GM18502 (cell line): ENCODE results near the gene GPC6.
"Not testable (repeated sequence)": the region's sequence is repeated elsewhere in the genome, so short reads cannot be mapped to it uniquely, and the experiment has no call there.

Source experiments
- ATAC-seq: cut with Tn5 transposase; IDR thresholded peaks from one replicate; pipeline ENCODE4 v1.9.1; 2021; ENCODE audit warnings: mild to moderate bottlenecking; ENCODE audit not compliant: unreplicated experiment, poor library complexity

Gene GPC6

DNA sequence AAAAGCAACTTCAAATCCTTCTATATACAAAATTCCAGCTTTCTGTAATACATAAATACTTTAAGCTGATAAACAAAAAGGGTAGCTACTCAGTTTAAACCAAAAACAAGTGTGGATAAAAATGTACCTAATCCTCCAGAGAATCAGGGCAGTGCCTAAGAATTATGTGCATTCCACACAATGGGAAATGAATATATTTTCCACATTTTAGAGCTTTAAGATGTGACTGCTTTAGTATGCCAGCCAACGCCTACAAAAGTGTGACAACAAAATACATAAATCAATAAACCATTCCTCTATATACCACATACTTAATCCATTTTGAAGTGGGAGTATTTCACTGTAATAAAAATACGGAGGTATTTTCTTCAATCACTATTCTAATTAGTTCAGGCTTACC is 977.6 kb downstream of the GPC6 start:
- ATAC-seq, result no peak

GRCh38 chr13:94204946-94205345 is 978.3 kb downstream of the GPC6 start:
- ATAC-seq, result no peak

DNA sequence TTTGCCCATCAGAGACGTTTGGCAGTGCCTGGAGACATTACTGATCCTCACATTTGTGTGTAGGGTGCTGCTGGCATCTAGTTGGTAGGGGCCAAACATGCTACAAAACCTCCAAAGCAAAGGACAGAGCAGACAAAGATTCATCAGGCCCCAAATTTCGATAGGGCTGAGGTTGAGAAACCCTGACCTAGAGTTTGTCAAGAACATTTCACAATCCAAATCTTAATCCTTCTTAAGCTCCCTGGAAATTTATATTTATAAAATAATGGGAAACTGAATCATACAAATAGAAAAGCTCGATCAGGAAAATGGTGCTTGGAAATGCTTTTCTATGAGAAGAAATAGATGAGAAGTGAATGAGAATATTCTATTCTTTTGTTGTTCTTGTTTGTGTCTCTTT is 979.3 kb downstream of the GPC6 start:
- ATAC-seq, result no peak

DNA sequence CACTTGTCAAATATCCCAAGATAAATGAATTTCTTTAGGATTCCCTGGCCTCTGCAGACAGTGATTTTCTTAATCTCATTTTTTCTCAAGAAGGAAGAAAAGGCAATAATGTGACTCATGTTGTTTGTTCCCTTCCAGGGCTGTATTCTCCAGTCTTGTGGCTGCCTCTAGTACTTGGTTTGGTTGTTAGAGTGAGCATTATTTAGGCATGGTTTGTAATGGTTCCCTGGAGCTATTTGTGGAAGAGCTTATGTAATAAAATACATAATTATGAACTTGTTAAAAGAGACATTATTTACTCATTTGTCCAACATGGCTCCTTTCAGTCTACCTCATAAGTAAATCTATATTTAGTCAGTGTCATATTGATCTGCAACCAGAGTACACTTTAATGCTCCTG is 982.5 kb downstream of the GPC6 start:
- ATAC-seq, result no peak

- not testable (repeated sequence) for ATAC-seq
These were observed 983.3 kb downstream of the GPC6 start for GRCh38 chr13:94209913-94210312.

GRCh38 chr13:94210816-94211215 is 984.2 kb downstream of the GPC6 start:
- no peak for ATAC-seq

DNA sequence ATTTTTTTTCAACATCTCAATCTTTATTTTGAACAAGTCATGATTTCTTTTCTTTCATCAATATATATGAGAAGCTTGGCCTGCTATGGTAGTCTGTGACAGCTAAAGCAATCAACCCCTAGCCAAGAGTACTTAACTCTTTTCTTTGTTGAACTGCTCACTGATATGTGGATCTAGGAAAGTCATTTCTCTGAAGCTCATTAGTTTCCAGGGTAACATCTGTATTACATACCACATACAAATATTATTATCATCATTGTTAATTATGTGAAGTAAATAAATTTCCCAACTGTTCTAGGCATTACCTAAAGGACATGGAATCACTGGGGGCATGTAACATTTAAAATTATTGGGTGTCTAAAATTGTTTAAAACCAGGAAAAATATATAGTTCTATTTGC is 985.6 kb downstream of the GPC6 start:
- no peak for ATAC-seq

DNA sequence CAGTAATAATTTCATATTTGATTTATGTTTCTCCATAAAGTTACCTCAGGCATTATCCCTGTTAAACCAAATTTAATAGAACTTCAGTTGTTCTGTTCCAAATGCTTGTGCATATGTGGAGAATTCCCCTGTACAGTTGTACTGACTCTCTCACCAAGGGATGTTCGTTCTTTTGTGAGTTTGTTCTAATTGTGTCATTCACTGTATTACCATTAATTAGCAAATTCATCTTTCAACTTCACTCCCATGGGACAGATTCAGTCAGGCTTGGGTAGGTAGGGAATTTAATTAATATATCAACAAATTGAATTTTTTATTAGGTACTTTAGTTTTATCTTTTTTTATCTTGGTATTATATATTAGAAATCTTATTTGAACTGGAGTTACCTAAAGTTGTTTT is 987.5 kb downstream of the GPC6 start:
- no peak for ATAC-seq

DNA sequence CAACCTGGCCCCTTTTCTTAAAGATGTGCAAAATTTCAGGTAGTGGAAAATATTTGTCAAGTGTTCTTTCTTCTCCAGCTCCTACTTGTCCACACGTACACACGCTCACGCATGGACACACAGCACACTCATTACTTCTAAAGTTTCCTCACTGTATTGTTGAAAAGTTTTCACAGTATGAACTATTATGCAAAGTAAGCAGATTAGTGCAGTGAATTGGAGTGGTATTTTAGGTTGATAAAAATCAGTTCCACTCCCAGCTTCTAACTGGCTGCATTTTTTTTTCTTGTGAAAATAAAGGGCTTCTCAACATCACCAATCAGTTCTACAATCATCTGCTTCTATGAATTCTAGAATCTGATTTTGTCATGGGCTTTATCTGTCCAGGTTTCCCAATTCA is 988.4 kb downstream of the GPC6 start:
- no peak for ATAC-seq

DNA sequence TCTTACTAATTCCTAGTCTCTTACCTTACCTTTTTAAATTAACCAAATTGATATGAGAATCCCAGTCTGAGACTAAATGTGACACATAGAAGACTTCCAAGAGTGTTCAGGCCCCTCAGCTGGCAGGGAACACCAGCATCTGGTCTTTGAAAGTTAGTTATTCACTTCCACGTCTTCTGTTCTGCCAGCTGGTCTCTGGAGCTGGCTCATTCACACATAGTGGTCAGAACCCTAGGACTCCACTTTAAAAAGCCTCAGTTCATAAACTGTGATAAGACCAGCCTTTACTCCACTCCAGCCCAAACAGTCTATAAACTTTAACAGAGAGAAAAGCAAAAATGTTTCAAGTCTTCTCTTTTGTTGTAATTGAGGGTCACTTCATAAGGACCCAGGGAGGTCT is 989.9 kb downstream of the GPC6 start:
- no peak for ATAC-seq

DNA sequence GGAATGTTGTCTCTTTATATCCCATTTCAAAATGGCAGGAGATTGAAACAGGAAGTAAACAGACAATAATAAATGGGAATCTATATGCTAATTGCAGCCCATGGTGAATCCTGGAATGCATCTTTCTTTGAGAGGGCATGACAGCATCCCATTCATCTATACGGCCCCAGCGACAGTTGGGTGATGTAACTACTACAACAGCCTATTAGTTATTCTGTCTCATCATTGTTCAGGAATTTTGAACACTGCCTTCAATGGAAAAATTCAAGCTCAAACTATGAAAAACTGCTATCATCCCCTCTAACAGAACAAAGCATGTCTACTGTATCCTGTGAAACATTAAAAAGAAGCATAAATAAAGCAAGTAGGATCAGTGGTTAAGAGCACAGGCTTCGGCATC is 990.8 kb downstream of the GPC6 start:
- ATAC-seq, result no peak

- ATAC-seq, result no peak
These were observed 991.9 kb downstream of the GPC6 start for GRCh38 chr13:94218537-94218936.

DNA sequence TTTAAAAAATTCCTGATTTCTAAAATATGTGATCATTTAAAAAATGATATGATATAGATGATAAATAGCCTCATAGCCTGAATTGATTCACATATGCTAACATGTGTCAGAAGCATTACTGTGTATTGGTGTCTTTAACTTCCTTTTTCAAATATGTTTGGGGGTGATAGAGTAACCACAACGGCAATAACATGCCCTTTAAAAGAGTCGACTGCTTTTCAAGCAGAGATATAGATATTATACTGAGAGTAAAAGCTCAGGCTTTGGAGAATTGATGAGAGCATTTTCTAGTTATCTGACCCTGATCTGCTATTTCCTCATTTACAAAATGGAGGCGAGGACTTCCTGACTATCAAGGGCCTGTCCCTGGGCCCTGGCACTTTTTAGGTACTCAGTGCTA is 992.3 kb downstream of the GPC6 start:
- no peak for ATAC-seq

DNA sequence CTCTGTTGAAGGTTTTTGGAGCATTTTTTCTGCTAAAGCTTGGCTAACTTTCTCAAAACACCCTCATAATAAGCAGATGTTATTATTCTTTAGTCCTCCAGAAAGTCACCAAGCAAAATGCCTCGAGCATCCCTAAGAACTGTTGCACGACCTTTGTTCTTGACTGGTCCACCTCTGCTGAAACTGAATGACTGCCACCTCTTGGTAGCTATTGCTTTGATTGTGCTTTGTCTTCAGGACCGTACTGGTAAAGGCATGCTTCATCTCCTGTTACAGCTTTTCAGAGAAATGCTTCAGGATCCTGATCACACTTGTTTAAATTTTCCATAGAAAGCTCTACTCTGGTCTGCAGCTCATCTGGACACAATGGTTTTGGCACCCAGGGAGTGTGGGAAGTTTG is 998.1 kb downstream of the GPC6 start:
- no peak for ATAC-seq

- ATAC-seq, result no peak
These were observed 1000.8 kb downstream of the GPC6 start for GRCh38 chr13:94227255-94227879.

DNA sequence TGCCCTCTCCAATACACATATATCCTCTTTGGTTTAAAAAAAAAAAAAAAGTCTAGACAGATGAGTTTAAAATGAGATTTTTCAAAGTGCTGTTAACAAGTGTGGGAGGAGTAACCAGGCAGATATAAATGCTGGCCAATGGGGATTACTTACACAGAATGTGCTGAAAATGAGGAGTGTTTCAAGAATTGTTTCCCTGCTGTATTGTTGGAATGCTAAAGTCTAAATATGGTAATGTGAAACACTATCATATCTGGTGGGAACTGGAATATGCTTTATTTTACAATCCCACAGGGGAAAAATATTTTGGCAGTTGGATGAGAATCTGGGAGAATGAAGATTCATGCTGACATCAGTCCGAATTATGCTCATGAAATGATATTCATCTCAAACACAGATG is 1002.2 kb downstream of the GPC6 start:
- no peak for ATAC-seq

DNA sequence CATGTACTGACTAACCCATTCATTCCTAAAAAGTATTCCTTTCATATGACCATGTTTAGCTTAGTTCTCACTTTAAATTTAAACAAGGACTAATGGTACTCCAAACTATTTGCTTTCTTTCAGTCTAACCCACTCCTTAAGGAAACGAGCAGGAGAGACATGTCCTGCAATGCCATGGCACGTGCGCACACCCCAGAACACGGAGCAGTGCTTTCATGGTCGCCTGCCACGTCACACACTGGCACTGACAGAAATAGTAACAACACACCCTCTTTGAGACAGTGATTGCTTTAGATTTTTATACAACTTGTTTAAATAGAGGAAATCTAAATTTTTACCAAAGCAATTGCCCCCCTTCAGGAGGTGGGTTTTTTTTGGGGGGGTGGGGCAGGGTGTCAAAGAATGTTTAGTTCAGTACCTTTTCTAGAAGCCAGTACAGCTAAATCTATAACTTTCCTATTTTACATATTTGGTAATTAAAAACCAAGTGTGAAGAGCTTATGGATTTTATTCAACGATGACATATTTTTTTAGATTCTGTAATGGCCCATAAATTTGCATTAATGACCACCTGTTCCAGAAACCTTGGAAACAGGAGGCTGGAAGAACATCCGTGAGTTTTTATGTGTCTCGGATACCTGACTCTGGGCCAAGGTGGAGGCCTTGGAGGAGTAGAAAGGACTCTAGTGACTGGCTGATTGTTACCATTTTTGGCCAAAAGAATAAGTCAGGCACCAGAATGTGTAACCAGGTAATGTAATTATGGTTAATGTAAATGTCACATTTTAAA is 1005.7 kb downstream of the GPC6 start:
- no peak for ATAC-seq

DNA sequence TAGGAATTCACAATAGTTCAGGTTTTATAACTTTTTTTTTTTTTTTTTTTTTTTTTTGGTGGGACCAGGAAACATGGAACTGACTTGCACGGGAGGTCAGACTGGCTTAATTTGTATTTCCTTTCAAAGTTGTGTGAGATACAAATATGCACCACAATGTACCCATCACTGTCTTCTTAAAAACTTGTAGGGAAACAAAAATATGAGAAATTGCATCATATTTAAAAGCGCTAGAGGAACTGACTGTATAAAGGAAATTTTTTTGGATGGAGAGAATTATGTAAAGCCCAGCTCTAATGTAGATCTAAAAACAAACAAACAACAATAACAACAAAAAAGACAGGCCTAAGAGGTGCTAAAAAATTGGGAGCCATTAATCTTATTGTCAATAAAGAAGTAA is 1006.3 kb downstream of the GPC6 start:
- ATAC-seq, result no peak

DNA sequence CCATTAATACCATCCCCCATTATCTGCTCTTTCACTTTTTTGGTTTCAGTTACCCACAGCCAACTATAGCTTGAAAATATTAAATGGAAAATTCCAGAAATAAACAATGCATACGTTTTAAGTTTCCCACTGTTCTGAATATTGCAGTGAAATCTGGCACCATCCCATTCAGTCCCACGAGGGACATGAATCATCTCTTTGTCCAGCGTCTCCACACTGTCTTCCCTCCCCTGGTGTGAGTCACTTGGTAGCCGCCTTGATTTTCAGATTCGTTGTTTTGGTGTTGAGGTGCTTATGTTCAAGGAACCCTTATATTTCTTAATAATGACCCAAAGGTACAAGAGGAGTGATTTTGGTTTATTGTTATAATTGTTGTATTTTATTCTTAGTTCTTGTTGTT is 1006.8 kb downstream of the GPC6 start:
- no peak for ATAC-seq

DNA sequence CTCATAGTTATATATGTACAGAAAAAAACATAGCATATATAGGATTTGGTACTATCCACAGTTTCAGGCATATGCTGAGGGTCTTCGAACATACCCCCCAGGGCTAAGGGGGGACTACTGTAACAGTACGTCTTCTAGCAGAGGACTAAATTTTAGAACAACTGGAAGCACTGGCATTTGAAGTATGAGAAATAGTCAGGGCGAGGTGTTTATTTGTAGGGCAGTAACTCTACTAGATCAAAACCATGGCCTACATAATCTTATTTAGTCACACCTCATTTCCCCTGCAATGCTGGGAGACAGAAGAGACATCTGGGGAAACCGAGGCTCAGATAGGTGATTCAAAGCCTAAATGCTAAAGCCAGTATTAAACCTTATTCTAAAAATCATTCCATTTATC is 1007.2 kb downstream of the GPC6 start:
- ATAC-seq, result no peak

- no peak for ATAC-seq
These were observed 1008.1 kb downstream of the GPC6 start for GRCh38 chr13:94234738-94235137.

GRCh38 chr13:94236132-94236531 is 1009.5 kb downstream of the GPC6 start:
- no peak for ATAC-seq
